GM21447 (cell line): Measurements from ENCODE around the gene ACSS3.
"Not testable (repeated sequence)": the region's sequence is repeated elsewhere in the genome, so short reads cannot be mapped to it uniquely, and the experiment has no call there.

Experiments used
- ATAC-seq: cut with Tn5 transposase; IDR thresholded peaks from one replicate; pipeline ENCODE4 v1.9.1; 2021; ENCODE audit not compliant: unreplicated experiment

Gene ACSS3

GRCh38 chr12:81094718-81095360, 17.0 kb downstream of the ACSS3 start:
- ATAC-seq = no peak

DNA sequence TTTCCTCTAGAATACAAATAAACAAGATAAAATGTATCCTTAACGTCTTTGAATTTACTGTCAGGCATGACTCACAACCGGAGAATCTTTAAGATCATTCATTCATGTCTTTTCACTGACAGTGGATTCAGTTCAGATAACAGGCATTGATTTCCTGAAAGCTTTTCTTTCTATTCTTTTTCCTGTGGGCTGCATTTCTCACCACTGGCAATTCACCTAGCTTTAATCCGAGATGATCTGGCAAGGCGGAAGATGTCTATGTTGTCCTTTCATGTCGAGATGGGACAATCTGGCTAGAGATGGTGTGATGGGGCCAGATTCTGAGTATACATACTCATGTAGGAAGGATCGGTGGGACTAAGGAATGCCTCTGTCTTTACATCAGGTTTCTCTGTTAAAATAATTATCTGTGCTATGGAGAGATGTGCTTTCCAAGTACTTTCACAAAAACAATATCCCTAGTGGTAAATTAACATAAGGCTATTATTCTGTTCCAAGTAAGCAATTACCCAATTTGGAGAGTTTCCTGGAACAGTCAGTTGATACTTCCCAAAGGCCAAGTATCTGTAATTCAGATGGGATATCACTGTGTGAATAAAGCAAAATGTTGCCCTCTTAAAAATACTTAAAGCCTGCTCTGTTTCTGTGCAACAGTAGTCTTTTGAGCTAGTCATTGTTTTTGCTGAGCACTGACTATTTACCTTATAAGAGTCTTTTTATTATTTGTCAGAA, 17.8 kb downstream of the ACSS3 start:
- no peak for ATAC-seq

GRCh38 chr12:81105687-81106086, 27.8 kb downstream of the ACSS3 start:
- ATAC-seq = no peak

DNA sequence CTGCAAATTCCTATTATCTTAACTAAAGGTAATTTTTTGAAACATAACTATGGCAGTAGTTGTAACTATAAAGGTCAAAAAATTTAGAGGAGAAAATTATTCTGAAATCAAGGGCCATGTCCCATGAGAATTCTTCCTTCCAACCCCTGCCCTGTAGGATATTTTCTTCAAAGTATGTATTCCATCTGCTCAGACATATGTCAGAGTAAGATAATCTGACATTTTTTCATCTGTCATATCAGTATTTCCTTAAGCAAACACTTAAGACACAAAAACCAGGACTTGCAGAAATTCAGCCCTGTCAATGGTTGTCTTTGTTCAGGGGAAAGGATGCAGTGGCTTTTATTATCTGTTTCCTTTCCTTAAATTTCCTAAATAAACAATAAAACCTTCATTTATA, 36.3 kb downstream of the ACSS3 start:
- ATAC-seq = no peak

GRCh38 chr12:81119069-81119468, 41.2 kb downstream of the ACSS3 start:
- not testable (repeated sequence) for ATAC-seq

- ATAC-seq = no peak
These were observed 43.1 kb downstream of the ACSS3 start for GRCh38 chr12:81120961-81121360.

DNA sequence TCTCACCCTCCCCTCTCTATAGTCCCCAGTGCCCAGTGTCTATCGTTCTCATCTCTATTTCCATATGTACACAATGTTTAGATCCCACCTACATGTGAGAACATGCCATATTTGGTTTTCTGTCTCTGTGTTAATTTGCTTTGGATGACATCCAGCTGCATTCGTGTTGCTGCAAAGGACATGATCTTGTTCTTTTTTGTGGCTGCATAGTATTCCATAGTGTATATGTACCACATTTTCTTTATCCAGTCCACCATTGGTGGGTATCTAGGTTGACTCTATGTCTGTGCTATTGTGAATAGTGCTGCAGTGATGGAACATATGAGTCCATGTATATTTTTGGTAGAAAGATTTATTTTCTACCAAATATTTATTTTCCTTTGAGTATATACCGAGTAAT, 45.7 kb downstream of the ACSS3 start:
- no peak for ATAC-seq

GRCh38 chr12:81125691-81126090, 47.8 kb downstream of the ACSS3 start:
- no peak for ATAC-seq

GRCh38 chr12:81128930-81129554, 51.2 kb downstream of the ACSS3 start:
- peak; percentile 96 for ATAC-seq

DNA sequence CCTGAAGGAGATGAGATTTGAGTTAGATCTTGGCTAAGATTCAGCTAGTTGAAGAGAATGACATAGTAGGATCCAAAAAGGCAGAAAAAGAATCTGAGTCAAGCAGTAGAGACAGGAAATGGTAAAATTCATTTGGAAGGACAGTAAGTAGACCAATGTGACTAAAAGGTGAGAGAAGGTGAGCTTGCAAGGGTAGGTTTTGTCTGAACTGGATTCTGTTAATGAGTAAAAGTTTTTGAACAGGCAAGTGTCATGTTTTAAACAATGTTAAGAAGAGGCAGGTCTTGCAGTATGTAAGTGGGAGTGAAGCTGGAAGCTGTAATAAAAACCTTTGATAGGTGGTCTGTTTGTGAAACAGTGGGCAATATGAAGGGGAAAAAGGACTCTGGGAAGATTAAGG, 58.6 kb downstream of the ACSS3 start:
- ATAC-seq = no peak

GRCh38 chr12:81137801-81138200, 59.9 kb downstream of the ACSS3 start:
- no peak for ATAC-seq

DNA sequence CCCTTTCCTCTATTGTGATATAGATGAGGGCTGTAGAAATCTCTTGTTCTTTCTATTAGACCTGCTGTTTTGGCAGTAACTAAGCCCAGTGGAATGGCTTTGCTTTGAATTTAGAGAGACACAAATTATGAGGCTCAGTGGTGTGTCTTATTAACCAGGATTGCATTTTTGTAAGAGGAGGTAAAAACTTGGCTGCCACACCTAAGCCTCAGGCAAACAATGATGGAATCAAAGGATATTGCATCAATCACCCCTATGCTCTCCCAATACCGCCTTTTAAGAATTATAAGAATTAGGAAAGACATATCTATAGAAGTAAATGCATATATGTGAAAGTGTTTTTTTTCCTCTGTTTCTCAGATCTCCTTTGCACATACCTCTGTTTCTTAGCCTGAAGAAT, 63.3 kb downstream of the ACSS3 start:
- no peak for ATAC-seq

GRCh38 chr12:81143057-81143456, 65.2 kb downstream of the ACSS3 start:
- no peak for ATAC-seq

GRCh38 chr12:81146228-81147225, 68.6 kb downstream of the ACSS3 start:
- no peak for ATAC-seq

- ATAC-seq = no peak
These were observed 69.5 kb downstream of the ACSS3 start for GRCh38 chr12:81147292-81147919.

GRCh38 chr12:81150382-81150781, 72.5 kb downstream of the ACSS3 start:
- ATAC-seq = no peak

DNA sequence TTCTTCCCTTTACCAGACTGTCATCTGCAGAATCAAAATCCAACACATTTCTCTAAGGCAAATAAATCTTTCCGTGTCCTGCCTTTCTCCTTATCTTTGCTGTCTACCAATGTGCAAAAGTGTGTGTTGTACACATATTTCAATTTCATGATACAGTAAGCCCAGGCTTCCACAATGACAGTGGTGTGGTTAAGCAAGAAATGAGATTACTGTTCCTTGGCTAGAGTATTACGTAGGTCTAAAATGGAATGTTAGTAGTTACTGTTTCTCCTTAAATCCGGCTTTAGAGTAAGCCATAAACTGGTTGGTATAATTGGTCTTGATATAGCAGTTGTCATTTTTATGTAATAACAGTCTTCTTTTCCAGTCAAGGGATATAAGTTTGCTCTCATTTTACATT, 82.0 kb downstream of the ACSS3 start:
- no peak for ATAC-seq

- no peak for ATAC-seq
These were observed 83.8 kb downstream of the ACSS3 start for GRCh38 chr12:81161680-81162079.

DNA sequence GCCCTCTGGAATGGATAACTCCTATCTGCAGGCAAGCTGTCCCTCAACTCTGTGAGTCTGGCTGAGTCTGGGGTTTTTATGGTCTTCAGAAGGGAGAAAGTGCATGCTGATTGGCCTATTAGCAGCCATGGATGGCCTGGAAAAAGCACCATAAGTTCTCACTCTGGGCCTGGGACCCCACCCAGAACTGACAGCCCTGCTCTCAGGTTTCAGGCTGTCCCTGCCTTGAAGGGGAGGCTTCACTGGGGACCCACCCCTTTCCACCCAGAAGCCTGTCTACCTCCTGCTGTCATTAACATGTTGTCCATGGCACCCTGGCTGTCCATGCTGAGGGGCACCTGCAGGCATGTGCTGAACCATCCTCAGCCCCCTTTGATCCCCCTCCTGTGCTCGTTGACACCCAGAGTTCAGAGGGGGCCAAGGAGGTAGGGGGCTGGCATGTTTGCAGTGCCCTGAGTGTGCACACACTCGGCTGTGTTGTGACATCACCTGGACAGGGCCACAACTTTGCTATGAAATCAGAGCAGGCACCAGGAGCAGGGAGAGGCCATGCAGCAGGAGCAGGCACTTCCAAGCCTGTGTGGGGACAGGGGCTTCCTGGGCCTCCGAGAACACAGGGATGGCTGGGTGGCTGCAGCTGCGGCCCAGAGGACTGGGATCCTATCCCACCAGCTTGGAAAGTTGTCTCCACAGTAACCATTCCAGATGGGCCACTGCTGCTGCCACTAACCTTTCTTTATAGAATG, 84.7 kb downstream of the ACSS3 start:
- no peak for ATAC-seq

DNA sequence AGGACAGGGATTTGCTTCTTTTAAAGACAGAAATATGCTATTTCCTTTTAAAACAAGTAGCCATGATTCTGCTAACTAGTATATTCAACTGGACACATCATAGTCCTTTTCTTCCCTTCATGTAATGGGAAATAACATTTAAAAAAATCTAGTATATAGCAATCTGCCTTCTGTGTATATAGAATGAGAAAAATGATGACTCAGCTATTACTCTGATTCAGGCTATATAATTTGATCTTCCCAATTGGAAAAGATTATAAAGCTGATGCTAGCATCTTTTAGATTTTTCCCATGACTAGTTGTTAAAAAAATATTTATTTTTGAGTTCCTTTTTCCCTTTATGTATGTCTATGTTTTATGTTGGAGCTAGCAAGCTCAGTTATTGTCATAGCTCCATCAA, 86.9 kb downstream of the ACSS3 start:
- no peak for ATAC-seq
